ENCODE measurements around the gene CYTH3.
"Not testable (repeated sequence)": the region's sequence is repeated elsewhere in the genome, so short reads cannot be mapped to it uniquely, and the experiment has no call there.

The CYTH3 gene

DNA sequence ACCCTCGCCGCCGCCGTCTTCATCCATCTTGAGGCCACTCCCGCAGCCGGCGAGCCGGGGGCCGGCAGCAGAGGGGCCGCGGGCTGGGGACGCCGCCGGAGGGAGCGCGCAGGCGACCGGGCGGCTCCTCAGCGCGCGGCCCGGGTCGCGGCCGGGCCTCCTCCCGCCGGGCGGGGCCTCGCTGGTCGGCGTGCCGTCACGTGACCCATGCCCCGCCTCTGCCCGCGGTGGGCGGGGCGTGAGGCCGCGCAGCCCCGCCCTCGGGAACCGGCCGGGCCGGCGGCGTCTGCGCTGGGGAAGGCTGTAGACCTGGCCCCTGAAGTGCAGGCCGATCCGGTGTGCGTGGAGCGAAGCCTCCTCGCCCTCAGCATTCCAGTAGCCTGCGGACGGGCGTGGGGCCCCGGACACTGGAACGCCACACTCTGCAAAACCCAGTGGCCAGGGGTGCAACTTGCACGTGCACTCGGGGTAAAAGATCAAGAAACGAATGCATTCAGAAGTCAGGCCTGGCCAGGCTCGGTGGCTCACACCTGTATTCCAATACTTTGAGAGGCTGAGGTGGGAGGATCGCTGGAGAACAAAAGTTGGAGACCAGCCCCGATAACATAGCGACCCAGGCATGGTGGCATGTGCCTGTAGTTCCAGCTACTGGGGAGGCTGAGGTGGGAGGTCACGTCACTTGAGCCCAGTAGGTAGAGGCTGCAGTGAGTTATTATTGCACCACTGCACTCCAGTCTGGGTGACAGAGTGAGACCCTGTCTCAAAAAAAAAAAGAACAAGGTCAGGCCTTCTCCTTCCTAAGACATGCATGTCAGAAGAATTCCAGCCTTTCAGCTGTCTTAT is at the start of gene CYTH3:
CYTH3 (minus strand) TSS at position 144 of the 843 bp plus-strand sequence; CDS start at position 27, 117 bp downstream.
- DNase-seq: peak; percentile 86

- DNase-seq: no peak
Measured at GRCh38 chr7:6320791-6321190, 48.4 kb upstream of the CYTH3 start.

DNA sequence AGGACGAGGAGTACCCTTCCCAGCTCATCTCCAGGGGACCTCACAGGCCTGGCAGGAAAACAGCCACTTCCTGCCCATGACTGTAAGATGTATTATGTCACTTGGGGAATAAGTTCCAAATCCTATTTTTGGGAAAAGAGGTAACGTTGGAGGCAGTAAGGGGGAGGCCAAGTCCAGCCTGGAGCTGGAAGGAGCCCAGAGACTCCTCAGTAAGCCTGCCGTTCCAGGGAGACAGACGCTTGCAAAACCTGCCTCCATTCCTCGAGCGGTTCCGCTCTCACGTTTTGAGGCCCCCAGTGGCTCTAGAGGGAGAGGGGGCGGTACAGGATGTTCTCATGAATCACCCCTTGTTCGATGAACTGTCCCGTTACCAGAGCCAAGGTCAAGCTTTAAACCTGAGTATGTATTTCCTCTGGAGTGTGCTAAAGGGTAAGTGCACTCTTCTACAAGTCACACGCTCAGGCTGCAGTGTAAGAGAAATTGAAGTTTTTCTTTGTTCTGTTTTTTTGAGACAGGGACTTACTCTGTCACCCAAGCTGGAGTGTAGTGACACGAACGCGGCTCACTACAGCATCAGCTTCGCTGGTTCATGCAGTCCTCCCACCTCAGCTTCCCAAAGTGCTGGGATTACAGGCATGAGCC is 45.5 kb upstream of the CYTH3 start:
- DNase-seq: no peak

DNA sequence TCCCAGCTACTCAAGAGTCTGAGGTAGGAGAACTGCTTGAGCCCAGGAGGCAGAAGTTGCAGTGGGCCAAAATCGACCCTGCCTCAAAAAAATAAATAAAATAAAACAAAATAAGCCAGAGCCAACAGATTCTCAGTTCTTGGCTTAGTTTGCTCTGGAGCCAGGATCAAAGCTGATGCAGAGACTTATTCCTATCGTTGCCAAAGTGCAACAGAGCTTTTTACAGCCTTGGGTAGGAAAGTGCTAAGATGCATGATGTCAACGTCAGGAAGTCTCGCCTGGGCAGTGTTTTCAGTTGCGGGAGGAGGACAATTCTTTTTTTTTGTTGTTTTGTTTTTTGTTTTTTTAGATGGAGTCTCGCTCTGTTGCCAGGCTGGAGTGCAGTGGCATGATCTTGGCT is 43.8 kb upstream of the CYTH3 start:
- no peak for DNase-seq

DNA sequence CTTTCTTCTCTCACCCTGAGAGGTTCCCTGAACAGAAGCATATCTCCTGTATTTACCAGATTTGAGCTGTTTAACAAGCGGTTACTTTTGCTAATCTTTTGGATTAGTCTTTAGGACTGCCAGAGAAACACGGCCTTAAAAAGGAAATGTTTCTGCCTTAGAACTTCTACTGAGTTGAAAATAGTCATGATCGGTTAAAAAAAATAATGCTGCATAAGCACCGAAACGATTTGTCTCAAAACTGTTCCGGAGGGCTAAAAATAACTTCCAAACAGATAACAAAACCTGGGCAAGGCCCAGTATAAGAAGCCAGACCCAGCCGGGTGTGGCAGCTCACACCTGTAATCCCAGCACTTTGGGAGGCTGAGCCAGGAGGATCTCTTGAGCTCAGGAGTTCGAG is 43.3 kb upstream of the CYTH3 start:
- no peak for DNase-seq

DNA sequence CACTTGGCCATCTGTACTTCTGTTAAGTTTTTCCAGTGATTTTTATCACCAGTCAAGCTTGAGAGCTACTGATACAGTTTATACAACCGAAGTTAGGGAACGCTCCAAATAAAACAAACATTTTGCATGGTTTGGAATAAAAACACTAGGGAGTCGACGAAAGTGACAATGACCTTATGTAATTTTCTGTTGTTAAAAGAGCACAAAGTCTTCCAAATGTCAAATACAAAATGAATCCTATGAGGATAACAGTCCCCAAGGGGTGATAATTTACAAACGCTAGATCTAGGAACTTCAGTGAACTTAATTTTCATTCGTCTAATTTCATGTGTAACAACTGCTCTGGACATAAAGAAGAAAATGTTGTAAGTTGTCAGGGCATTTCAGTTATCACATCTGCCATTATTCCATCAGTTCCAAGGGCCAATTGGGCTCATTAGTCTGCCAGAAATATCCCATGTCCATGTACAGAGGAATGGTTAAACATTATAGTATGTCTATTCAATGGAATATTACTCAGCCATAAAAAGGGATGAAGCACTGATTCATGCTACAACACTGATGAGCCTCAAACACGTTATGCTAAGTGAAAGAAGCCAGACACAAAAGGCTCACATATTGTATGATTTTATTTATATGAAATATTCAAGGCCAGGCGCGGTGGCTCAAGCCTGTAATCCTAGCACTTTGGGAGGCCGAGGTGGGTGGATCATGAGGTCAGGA is 38.0 kb upstream of the CYTH3 start:
- DNase-seq: no peak

DNA sequence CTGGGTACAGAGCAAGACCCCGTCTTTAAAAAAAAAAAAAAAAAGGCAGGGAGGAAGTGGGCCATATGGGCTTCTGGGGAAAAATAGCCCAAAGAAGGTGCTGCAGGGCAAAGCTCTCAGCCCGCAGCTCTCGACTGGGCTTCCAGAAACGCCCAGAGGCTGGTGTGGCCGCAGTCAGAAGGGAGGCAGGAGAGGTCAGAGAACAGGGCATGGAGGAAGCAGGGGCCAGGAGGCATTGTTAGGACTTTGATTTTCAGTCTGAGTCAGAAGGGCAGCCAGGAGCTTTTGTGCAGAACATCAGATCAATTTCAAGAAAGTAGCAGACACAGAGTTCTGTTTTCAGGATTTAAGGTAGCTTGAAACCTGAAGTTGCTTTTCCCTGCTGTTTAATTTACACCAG is 35.3 kb upstream of the CYTH3 start:
- DNase-seq: no peak

- DNase-seq: no peak
Measured at GRCh38 chr7:6306471-6306870, 34.0 kb upstream of the CYTH3 start.

GRCh38 chr7:6305330-6305729 is 32.9 kb upstream of the CYTH3 start:
- no peak for DNase-seq

- DNase-seq: not testable (repeated sequence)
Measured at GRCh38 chr7:6301446-6301845, 29.0 kb upstream of the CYTH3 start.

GRCh38 chr7:6299774-6300173 is 27.4 kb upstream of the CYTH3 start:
- DNase-seq: no peak

DNA sequence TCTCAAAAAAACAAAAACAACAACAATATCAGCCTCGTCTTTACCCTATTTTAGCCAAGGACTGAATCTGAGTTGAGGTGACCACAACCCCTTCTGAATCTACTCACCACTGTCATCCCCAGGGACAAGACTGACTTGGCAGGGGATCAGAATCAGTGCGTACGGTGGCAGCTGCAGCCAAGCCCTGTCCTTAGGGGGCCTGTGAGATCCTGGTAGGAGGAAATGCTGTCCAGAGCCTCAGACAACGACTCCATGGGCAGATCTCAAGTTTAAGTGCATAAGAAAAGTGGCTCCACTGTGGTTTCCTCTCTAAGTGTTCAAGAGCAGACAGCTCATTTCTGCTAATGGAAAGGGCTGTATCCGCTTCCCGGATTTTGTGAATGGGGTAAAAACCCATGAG is 22.4 kb upstream of the CYTH3 start:
- no peak for DNase-seq

DNA sequence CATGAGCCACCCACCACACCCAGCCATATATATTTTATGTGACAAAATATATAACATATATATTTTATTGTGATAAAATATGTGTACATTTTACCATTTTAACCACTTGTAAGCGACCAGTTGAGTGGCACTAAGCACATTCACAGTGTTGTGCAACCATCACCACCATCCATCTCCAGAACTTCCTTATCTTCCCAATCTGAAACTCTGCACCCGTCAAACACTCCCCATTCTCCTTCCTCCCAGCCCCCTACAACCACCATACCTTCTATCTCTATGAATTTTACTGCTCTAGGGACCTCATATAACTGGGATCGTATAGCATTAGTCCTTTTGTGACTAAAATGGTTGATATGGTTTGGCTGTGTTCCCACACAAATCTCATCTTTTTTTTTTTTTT is 20.8 kb upstream of the CYTH3 start:
- DNase-seq: no peak

- DNase-seq: not testable (repeated sequence)
Measured at GRCh38 chr7:6291941-6292340, 19.5 kb upstream of the CYTH3 start.

DNA sequence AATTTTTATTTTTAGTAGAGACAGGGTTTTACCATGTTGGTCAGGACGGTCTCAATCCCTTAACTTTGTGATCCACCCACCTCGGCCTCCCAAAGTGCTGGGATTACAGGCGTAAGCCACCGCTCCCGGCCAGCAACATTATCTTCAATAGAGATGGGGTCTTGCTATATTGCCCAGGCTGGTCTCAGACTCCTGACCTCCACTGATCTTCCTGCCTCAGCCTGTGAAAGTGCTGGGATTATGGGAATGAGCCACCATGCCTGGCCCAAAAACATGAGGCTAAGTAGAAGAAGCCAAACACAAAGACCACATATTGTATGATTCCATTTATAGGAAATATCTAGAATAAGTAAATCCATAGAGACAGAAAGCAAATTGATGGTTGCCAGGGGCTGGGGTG is 19.1 kb upstream of the CYTH3 start:
- DNase-seq: no peak

DNA sequence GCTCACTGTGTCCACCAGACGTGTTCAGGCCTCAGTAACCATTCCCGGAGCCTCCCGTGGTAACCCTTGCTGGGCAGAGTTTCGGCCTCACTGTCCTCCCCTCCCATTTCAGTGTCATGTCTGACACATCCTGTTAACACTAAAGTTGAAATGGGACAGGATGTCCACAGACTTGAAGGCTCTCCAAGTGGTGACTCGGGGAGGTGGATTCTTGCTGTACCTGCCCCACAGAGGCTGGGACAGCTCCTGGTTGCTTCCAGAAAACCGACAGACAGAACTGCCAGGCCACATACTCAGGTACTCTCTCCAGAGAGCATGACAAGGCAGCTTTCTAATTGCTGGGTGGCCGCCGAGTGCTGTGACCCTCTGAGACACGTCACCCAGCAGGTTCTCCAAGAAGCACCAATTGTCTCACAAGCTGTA is 17.9 kb upstream of the CYTH3 start:
- no peak for DNase-seq

DNA sequence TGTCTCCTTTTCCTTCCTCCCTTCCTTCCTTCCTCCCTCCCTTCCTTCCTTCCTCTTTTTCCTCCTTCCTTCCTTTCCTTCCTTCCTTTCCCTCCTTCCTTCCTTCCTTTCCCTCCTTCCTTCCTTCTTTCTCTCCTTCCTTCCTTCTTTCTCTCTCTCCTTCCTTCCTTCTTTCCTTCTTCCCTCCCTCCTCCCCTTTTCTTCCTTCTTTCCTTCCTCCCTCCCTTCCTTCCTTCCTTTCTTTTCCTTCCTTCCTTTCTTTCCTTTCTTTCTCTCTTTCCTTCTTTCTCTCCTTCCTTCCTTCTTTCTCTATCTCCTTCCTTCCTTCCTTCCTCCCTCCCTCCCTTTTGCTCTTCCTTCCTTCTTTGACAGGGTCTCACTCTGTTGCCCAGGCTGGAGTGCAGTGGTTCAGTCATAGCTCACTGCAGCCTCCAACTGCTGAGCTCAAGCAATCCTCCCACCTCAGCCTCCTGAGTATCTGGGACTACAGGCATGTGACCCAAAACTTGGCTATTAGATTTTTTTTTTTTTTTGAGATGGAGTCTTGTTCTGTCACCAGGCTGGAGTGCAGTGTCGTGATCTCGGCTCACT is 15.9 kb upstream of the CYTH3 start:
- no peak for DNase-seq

GRCh38 chr7:6286486-6286885 is 14.1 kb upstream of the CYTH3 start:
- no peak for DNase-seq

DNA sequence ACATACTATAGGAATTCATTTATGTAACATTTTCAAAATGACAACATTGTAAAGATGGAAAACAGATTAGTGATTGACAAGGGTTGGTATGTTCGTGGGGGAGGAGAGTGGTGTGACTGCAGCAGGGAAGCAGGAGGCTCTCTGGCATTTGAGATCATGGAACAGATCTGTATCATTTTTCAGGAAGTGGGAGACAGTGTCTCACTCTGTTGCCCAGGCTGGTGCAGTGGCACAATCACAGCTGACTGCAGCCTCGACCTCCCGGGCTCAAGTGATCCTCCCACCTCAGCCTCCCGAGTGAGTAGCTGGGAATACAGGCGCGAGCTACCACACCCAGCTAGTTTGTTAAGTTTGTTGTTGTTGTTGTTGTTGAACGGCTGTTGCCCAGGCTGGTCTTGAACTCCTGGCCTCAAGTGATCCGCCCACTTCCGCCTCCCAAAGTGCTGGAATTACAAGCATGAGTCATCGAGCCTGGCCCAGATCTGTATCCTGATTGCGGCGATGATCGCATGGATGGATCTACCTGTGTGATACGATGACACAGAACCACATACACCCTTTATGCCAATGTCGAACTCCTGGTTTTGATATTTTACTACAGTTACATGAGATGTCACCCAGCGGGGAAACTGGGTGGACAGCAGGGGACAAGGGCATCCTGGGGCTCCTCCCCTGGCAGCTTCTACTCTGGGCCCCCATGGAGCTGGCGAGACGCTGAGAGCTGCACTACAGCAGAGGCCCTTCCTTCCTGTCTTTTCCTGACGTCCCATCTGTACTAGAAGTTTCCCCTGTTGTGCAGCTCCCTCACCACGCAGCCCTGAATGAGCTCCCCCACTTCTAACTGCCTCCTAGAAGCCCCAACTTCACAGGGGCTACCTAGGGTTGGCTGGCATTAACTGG is 12.3 kb upstream of the CYTH3 start:
- no peak for DNase-seq

GRCh38 chr7:6284055-6284400 is 11.6 kb upstream of the CYTH3 start:
- DNase-seq: no peak

DNA sequence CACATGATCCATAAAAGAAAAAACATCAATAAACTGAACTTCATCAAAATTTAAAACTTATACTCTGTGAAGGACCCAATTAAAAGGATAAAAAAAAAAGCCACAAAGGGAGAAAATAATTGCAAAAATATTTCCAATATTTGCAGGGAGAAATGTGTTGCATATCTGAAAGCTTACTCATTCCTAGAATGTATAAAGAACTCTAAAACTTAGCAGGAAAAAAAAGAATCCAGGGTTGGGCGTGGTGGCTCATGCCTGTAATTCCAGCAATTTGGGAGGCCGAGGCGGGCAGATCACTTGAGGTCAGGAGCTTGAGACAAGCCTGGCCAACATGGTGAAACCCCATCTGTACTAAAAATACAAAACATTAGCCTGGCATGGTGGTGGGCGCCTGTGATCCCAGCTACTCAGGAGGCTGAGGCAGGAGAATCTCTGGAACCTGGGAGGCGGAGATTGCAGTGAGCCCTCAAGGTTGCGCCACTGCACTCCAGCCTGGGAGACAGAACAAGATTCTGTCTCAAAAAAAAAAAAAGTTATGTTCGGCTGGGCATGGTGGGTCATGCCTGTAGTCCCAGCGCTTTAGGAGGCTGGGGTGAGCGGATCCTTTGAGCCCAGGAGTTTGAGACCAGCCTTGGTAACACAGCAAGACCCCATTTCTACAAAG is 11.1 kb upstream of the CYTH3 start:
- DNase-seq: not testable (repeated sequence)

GRCh38 chr7:6279937-6280336 is 7.5 kb upstream of the CYTH3 start:
- no peak for DNase-seq
